KBM-7 (cell line): Measurements from ENCODE around the gene MAGIX.
A peak's percentile ranks its signal among the peaks of the same experiment; 100 is the strongest.
"Not testable (repeated sequence)": the region's sequence is repeated elsewhere in the genome, so short reads cannot be mapped to it uniquely, and the experiment has no call there.

ENCODE experiments used
- DNase-seq: peaks from one replicate; pipeline ENCODE4 v3.0.0-alpha.2; 2015
- in situ Hi-C: fragments of 300-500 bp; cut with MboI; formaldehyde crosslinking; loops from 2 replicates; pipeline ENCODE4 v1.14.3; 2020; ENCODE audit warnings: low sequenced_read_pairs, low pct_unique_long_range_greater_than_20kb, mixed read lengths

MAGIX gene

GRCh38 chrX:49155900-49156837, 6.4 kb upstream of the MAGIX start:
- DNase-seq: peak; percentile 89
- in situ Hi-C loops: no loop called here

GRCh38 chrX:49157194-49157593, 5.4 kb upstream of the MAGIX start:
- in situ Hi-C loops: no loop called here
- no peak for DNase-seq

DNA sequence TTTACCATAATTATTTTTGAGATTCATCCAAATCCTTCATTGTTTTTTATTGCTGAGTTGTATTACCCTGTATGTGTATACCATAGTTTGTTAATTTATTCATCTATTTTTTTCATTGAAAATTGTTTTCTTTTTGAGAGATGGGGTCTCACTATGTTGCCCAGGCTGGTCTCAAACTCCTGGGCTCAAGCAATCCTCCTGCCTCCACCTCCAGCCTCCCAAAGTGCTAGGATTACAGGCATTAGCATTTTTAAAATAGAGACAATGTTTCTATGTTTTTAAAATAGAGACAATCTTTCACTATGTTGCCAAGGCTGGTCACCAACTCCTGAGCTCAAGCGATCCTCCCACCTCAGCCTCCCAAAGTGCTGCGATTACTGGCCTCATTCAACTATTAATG, 1.6 kb upstream of the MAGIX start:
- DNase-seq: no peak
- in situ Hi-C loops: no loop called here

DNA sequence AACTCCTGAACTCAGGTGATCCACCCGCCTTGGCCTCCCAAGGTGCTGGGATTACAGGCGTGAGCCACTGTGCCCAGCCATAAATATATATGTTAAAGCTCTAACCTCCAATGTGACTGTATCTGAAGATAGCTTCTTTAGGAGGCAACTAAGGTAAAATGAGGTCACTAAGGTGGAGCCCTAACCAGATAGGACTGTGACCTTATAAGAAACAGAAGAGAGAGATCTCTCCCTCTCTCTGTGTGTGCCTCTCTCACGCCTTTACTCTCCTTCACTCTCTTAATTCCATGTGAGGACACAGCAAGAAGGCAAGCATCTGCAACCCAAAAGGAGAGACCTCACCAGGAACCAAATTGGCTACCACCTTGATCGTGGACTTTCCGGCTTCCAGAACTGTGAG, 926 bp upstream of the MAGIX start:
- no peak for DNase-seq
- in situ Hi-C loops: no loop called here

DNA sequence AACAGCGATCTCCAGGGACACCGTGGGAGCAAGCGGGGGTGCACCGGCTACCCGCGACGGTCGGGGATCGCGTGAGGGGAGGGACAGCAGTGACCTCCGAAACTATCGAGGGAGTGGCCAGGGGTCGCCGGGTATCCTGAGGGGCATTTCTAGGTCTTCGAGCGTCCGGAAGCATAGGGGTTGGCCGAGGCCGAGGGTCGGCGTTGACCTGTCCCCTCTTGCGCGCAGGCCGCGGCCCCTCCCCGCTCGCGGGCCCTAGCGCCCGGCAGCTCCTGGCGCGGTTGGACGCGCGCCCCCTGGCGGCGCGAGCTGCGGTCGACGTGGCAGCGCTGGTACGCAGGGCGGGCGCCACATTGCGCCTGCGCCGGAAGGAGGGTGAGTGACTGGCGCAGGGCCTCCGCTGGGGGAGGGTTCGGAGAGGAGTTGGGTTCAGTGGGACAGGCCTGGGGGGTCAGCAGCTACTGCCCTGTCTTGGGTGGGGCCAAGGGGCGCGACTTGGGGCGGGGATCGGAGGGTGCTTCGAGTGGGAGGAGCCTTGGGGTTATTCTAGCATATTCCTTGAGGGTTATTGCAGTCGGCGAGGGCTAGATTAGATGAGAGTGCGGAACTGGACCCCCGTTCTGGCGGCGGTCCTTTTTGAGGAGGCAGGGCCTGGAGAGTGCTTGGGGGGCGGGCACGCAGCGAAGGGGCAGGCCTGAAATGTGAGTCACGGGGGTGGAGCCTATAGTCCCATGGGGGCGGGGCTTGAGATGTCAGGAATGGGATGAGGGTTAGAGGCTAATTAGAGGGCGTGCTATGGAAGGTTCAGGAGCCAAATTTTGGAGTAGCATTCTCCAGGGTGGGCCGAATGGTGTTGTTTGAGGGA, 1.2 kb downstream of the MAGIX start:
- in situ Hi-C loops: no loop called here
- DNase-seq: peak; percentile 96

GRCh38 chrX:49164589-49165360, 2.2 kb downstream of the MAGIX start:
- no peak for DNase-seq
- in situ Hi-C loops: no loop called here

- in situ Hi-C loops: no loop called here
- peak; percentile 97 for DNase-seq
Measured at GRCh38 chrX:49165901-49166881, 3.6 kb downstream of the MAGIX start.

- in situ Hi-C loops: no loop called here
- peak; percentile 96 for DNase-seq
Measured at GRCh38 chrX:49166914-49167739, 4.6 kb downstream of the MAGIX start.

DNA sequence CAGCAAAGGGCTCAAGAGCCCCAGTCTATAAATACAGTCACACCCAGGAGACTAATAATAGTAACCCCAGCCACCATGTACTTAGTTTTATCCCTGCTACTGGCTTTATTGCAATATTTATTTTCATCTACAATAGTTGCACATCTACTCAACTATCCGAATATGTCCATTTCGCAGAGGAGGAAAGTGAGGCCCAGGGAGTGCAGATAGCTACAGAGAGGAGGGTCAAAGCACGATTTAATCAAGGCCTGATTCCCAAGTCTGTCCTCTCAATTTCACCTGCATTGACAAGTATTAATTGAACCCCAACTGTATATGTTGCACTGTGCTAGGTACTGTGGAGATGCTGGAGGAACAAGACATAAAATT, 5.2 kb downstream of the MAGIX start:
- in situ Hi-C loops: no loop called here
- no peak for DNase-seq

DNA sequence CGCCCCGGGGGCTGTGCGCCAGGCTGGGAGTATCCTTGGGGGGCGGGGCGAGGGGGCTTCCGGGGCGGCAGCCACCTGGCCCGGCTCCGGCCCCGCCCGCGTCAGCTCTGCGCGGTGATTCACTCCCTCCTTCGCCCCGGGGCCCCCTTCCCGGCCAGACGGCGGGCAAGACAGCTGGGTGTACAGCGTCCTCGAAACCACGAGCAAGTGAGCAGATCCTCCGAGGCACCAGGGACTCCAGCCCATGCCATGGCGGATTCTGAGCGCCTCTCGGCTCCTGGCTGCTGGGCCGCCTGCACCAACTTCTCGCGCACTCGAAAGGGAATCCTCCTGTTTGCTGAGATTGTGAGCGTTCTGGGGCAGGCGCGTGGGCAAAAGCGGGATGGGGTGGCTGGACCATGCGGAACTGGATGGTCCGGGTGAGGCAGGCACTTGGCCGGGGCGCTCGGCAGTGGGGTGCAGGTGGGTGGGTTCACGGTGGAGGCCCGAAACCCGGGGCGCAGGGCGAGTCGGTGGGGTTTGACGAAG, 9.3 kb downstream of the MAGIX start, which contains the start of gene PLP2:
Gene PLP2, plus strand, starts transcription at position 147 of the 528 bp plus-strand sequence. Its CDS starts 103 bp downstream, at position 250.
- peak; percentile 52 for DNase-seq
- in situ Hi-C loops: no loop called here

DNA sequence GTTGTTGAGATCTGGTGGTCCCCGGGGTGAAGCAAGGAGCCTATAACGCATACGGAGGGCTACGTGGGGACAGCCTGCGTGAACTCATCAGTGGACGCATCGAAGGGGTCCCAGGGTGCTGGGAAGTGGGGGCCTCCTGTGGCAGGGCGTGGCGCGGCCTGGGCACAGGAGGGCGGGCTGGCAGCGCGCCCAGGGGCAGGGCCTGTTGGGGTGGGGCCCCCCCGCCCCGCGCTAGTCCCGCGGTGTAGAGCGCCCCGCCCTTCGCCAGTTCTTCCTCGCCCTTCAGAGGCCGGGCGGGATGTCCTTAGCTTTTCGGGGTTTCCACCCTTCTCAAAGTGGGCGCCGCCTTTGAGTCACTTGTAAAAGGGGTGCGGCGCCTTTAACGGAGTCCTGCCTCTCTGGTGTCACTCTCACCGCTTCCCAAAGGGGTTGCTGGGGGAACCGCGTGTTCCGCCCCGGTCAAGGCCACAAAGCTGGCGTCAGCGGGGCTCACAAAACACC, 9.8 kb downstream of the MAGIX start:
- peak; percentile 76 for DNase-seq
- in situ Hi-C loops: no loop called here

DNA sequence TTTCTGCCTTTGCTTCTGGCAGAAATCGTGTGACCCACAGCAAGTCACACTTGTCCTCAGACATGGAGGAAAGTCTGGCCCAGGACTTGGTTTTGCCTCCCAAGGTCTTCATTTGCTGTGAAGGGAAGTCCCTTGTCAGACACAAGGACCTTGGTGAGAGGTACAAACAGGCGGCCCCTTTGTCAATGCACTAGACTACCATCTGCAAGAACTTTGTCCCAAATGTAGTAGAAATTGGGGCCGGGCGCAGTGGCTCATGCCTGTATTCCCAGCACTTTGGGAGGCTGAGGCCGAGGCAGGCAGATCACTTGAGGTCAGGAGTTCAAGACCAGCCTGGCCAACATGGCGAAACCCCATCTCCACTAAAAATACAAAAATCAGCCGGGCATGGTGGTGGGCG, 11.0 kb downstream of the MAGIX start:
- in situ Hi-C loops: not testable (repeated sequence)

DNA sequence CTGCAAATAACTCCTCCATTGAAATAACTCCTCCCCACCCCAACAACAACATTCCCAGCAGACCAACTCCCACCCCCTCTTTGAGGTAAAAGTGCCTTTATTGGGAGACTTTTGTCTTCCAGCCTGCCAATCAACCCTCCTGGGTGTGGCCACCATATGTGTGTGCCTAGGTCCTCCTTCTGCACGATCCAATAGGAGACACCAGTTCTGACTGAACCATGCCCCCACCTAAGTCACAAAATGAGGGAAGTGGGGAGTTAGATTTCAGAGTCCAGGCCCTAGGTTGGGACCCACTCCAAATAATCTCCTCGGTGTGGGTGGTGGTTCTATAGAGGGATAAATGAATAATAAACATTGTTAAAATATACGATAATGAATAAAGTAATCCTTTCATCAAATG, 12.2 kb downstream of the MAGIX start:
- DNase-seq: no peak
- in situ Hi-C loops: no loop called here

More for the DNA sequence above, 11.0 kb downstream of the MAGIX start:
- not testable (repeated sequence) for DNase-seq

DNA sequence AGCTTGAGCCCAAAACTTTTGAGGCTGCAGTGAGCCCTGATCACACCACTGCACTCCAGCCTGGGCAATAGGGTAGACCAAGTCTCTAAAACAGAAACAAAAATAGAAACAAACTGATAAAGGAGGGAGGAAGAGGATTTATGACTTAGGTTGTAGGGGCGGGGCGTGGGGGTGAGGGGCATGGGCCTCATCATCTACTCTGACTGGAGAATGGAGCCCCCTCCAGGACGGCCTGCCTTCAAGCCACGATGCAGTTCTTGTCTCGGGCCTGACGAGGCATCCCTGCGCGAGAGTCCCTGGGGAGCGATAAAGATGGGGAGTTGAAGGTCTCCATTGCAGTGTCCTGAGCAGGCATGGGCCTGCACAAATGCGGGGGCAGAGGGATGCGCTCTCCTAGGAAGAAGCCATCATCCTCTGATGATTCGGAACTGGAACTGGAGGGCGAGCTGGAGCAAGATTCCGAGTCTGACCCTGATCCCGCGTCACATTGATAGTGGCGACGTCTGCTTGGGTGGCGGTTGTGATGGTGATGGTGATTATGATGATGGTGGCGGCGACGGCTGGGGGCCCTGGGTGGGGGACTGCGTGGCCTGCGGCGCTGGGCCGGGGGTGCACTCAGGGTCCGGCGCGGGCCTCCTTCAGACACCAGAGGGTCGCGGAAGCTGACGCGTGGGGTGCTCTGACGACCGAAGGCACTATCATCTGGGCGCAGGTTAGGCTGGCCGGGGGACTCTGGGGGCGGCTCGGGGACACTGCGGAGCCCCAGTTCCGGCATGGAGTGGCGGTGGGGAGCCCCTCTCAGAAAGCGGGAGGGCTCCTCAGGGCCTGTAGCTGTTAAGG, 13.1 kb downstream of the MAGIX start:
- no peak for DNase-seq
- in situ Hi-C loops: no loop called here

GRCh38 chrX:49176421-49177326, 14.1 kb downstream of the MAGIX start:
- peak; percentile 58 for DNase-seq

More at GRCh38 chrX:49176421-49177326, 14.1 kb downstream of the MAGIX start:
- in situ Hi-C loops: no loop called here
